ENCODE results near the gene NLRP6.

Gene NLRP6

DNA sequence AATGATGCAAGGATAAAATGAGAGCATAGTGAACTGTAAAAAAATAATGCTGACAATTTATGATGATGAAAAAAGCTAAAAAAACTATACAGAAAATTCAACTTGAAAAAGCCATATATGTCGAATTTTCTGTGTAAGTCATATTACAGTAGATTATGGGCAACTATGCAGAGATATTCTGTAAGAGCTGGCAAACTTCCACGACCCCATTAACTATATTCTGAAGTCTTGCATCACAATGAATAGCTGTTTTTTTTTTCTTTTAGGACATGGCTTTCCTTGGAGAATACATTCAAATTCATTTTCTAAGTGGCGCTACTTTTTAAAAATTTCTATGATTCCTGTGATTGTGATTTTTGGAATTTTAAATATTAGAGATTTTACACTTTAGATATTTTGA is 23.0 kb upstream of the NLRP6 start:
- DNase-seq: no peak
- H3K4me3 ChIP-seq (ENCODE audit: control insufficient read depth in 1 of 7, extremely low read depth in 1 of 7, insufficient read depth in 4 of 7, low read depth in 2 of 7, low read length in 6 of 7): no peak overlapping the region
- H3K27ac ChIP-seq (ENCODE audit: insufficient read depth in 1 of 2, low read depth in 1 of 2, low read length in 2 of 2, poor library complexity in 1 of 2, severe bottlenecking in 2 of 2): no peak overlapping the region
- H3K4me1 ChIP-seq (ENCODE audit: control extremely low read depth in 1 of 4, control insufficient read depth in 4 of 4, insufficient read depth in 4 of 4, low read length in 3 of 4): peaks cover 0 to 20% (median 5%) of the 10 kb centered on the region in 4 experiments
- POLR2A ChIA-PET: interaction anchor here (0.6 kb wide), 1 partner anchor 202 kb away, joined by 3 read pairs; no protein-coding TSS in a partner anchor
- 83% methylated on average over 1 of the region's 3 CpGs for WGBS (ENCODE audit: insufficient coverage)
- no peaks in the 10 kb centered on the region for H3K27me3 ChIP-seq (replicated peaks in 2 of 5; ENCODE audit: control insufficient read depth in 4 of 5, insufficient read depth in 5 of 5, low read length in 4 of 5)
- H3K9me3 ChIP-seq (ENCODE audit: control extremely low read depth in 1 of 5, control insufficient read depth in 4 of 5, insufficient read depth in 2 of 5, low read depth in 1 of 5, low read length in 4 of 5): no peaks in the 10 kb centered on the region
- CTCF ChIA-PET: interaction anchor here (0.7 to 1.2 kb wide), 2 partner anchors 14 to 21 kb away, joined by 3 to 4 read pairs; no protein-coding TSS in a partner anchor
- peaks cover 6 to 38% (median 28%) of the 10 kb centered on the region in 4 experiments for H3K36me3 ChIP-seq (ENCODE audit: control insufficient read depth in 4 of 4, insufficient read depth in 4 of 4, low read length in 3 of 4)

DNA sequence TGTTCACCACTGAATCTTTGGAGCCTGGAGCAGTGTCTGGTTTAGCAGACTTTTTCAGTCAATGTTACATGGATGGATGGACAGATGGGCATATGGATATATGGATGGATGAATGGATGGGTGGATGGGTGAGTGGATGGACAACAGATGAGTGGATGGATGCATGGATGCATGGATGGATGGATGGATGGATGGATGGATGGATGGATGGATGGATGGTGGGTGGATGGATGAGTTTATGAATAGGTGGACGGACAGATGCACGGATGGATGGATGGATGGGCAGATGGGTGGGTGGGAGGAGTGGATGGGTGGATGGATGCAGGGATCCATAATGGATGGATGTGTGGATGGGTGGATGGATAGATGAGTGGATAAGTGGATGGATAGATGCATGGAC is 22.4 kb upstream of the NLRP6 start:
- H3K27ac ChIP-seq (ENCODE audit: insufficient read depth in 1 of 2, low read depth in 1 of 2, low read length in 2 of 2, poor library complexity in 1 of 2, severe bottlenecking in 2 of 2): no peak overlapping the region
- no peak for DNase-seq
- CTCF ChIA-PET: interaction anchor here (1.2 kb wide), 1 partner anchor 20 kb away, joined by 4 read pairs; no protein-coding TSS in a partner anchor
- no peak overlapping the region for H3K4me3 ChIP-seq (ENCODE audit: control insufficient read depth in 1 of 7, extremely low read depth in 1 of 7, insufficient read depth in 4 of 7, low read depth in 2 of 7, low read length in 6 of 7)
- H3K36me3 ChIP-seq (ENCODE audit: control insufficient read depth in 4 of 4, insufficient read depth in 4 of 4, low read length in 3 of 4): peaks cover 6 to 32% (median 23%) of the 10 kb centered on the region in 4 experiments
- no peaks in the 10 kb centered on the region for H3K9me3 ChIP-seq (ENCODE audit: control extremely low read depth in 1 of 5, control insufficient read depth in 4 of 5, insufficient read depth in 2 of 5, low read depth in 1 of 5, low read length in 4 of 5)
- 100% methylated on average over 2 of the region's 2 CpGs for WGBS (ENCODE audit: insufficient coverage)
- peaks cover 0 to 20% (median 5%) of the 10 kb centered on the region in 4 experiments for H3K4me1 ChIP-seq (ENCODE audit: control extremely low read depth in 1 of 4, control insufficient read depth in 4 of 4, insufficient read depth in 4 of 4, low read length in 3 of 4)
- H3K27me3 ChIP-seq (replicated peaks in 2 of 5; ENCODE audit: control insufficient read depth in 4 of 5, insufficient read depth in 5 of 5, low read length in 4 of 5): no peaks in the 10 kb centered on the region
- POLR2A ChIA-PET: no interaction called here

DNA sequence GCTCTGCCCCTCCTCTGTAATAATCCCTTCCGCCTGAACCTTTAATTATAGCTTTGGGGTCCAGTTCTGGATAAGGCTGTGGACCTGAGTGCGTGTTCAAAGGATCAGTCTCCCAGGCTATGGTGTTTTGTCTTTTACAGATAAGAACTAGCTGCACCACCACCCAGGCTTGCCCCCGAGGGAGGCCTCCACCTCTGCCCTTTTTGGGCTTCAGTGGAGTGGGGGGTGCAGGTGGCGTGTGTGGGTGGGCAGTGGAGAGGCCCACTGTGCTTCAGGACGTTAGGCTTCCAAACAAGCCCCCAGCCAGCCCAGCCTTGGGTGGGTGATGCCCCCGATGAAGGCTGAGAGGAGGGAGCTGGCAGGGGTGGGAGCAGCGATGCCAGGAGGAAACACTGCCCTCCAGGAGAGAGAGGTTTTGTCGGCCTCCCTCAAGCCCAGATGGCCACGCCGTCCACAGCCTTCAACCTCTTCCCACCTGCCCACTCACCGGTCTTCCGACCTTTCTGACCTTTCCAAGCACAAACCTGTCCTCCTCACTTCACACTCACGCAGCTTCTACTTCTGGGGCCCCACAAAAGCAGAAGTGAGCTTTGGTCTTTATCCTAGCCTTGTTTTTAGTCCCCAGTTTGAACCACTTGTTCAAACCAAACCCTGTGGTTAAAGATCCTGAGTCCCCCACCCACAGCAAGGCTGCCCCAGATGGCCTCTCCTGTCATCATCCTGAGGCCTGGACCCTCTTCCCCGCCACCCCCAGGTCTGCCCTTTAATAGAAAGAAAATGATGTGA is 21.1 kb upstream of the NLRP6 start:
- ChIA-PET CTCF (interaction anchor here (0.7 to 4.1 kb wide), 10 partner anchors 9 to 101 kb away, joined by 3 to 9 read pairs (median 3); partner anchors contain the start of gene PSMD13), POLR2A (no interaction called here)
- peak in 2 of 3 donors; percentile 32 to 37 for DNase-seq

DNA sequence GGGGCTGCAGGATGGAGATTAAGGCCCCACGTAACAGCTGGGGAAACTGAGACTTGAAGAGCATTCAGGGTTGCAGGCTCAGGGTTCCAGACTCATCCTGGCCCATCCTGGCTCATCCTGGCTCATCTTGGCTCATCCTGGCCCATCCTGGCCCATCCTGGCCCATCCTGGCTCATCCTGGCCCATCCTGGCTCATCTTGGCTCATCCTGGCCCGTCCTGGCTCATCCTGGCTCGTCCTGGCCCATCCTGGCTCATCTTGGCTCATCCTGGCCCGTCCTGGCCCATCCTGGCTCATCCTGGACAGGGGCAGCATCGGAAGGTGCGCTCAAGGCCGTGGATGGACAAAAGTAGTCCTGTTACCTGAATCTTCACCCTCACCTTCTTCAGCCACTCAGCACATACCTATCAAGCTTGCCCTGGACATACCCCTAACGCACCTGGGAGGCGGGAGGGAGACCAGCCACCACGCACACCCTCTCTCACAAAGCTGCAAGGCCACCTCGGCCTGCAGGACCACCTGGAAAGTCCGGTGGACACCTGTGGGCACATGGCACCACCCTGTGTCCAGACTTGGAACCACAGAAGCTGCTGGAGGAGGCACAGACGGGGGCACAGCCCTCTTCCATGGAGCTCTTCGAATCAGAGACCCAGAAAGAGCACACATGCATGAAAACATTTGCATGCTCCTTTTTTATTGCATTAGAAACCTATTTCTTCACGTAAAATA is 20.3 kb upstream of the NLRP6 start:
- no peaks in the 10 kb centered on the region for H3K27me3 ChIP-seq (replicated peaks in 2 of 5; ENCODE audit: control insufficient read depth in 4 of 5, insufficient read depth in 5 of 5, low read length in 4 of 5)
- peak in 2 of 3 donors; percentile 42 to 53 for DNase-seq
- 92% methylated on average over 15 of the region's 15 CpGs for WGBS (ENCODE audit: insufficient coverage)
- CTCF ChIA-PET: interaction anchor here (0.8 to 4.1 kb wide), 12 partner anchors 10 to 105 kb away, joined by 3 to 9 read pairs (median 3); partner anchors contain the start of genes BET1L, PSMD13 and RIC8A
- H3K4me3 ChIP-seq (ENCODE audit: control insufficient read depth in 1 of 7, extremely low read depth in 1 of 7, insufficient read depth in 4 of 7, low read depth in 2 of 7, low read length in 6 of 7): no peak overlapping the region
- POLR2A ChIA-PET: no interaction called here
- H3K4me1 ChIP-seq (ENCODE audit: control extremely low read depth in 1 of 4, control insufficient read depth in 4 of 4, insufficient read depth in 4 of 4, low read length in 3 of 4): peaks cover 0 to 20% (median 5%) of the 10 kb centered on the region in 4 experiments
- no peak overlapping the region for H3K27ac ChIP-seq (ENCODE audit: insufficient read depth in 1 of 2, low read depth in 1 of 2, low read length in 2 of 2, poor library complexity in 1 of 2, severe bottlenecking in 2 of 2)
- peaks cover 0 to 6% (median 0%) of the 10 kb centered on the region in 5 experiments for H3K9me3 ChIP-seq (ENCODE audit: control extremely low read depth in 1 of 5, control insufficient read depth in 4 of 5, insufficient read depth in 2 of 5, low read depth in 1 of 5, low read length in 4 of 5)
- peaks cover 3 to 11% (median 5%) of the 10 kb centered on the region in 4 experiments for H3K36me3 ChIP-seq (ENCODE audit: control insufficient read depth in 4 of 4, insufficient read depth in 4 of 4, low read length in 3 of 4)

More for the DNA sequence above, 21.1 kb upstream of the NLRP6 start:
- H3K4me1 ChIP-seq (ENCODE audit: control extremely low read depth in 1 of 4, control insufficient read depth in 4 of 4, insufficient read depth in 4 of 4, low read length in 3 of 4): peaks cover 0 to 20% (median 5%) of the 10 kb centered on the region in 4 experiments
- peaks cover 3 to 19% (median 12%) of the 10 kb centered on the region in 4 experiments for H3K36me3 ChIP-seq (ENCODE audit: control insufficient read depth in 4 of 4, insufficient read depth in 4 of 4, low read length in 3 of 4)
- no peak overlapping the region for H3K27ac ChIP-seq (ENCODE audit: insufficient read depth in 1 of 2, low read depth in 1 of 2, low read length in 2 of 2, poor library complexity in 1 of 2, severe bottlenecking in 2 of 2)
- H3K27me3 ChIP-seq (replicated peaks in 2 of 5; ENCODE audit: control insufficient read depth in 4 of 5, insufficient read depth in 5 of 5, low read length in 4 of 5): no peaks in the 10 kb centered on the region
- H3K4me3 ChIP-seq (ENCODE audit: control insufficient read depth in 1 of 7, extremely low read depth in 1 of 7, insufficient read depth in 4 of 7, low read depth in 2 of 7, low read length in 6 of 7): no peak overlapping the region
- H3K9me3 ChIP-seq (ENCODE audit: control extremely low read depth in 1 of 5, control insufficient read depth in 4 of 5, insufficient read depth in 2 of 5, low read depth in 1 of 5, low read length in 4 of 5): peaks cover 0 to 6% (median 0%) of the 10 kb centered on the region in 5 experiments
- 68% methylated on average over 10 of the region's 14 CpGs for WGBS (ENCODE audit: insufficient coverage)

DNA sequence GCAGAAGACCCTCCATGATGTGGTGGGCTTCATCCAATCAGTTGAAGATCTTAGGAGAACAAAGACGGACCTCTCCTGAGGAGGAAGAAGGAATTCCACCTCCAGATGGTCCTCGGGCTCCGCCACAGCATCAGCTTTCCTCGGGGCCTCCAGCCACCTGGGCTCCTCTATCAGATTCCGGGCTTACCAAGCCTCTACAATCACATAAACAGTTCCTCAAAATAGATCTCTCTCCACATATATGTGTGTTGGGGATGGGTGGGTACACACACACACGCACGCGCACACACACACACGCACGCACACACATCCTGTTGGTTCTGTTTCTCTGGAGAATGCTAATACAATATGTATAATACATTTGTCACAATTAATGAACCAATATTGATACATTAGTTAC is 18.8 kb upstream of the NLRP6 start:
- 86% methylated on average over 1 of the region's 10 CpGs for WGBS (ENCODE audit: insufficient coverage)
- no peak overlapping the region for H3K27ac ChIP-seq (ENCODE audit: insufficient read depth in 1 of 2, low read depth in 1 of 2, low read length in 2 of 2, poor library complexity in 1 of 2, severe bottlenecking in 2 of 2)
- peaks cover 0 to 20% (median 5%) of the 10 kb centered on the region in 4 experiments for H3K4me1 ChIP-seq (ENCODE audit: control extremely low read depth in 1 of 4, control insufficient read depth in 4 of 4, insufficient read depth in 4 of 4, low read length in 3 of 4)
- no peaks in the 10 kb centered on the region for H3K27me3 ChIP-seq (replicated peaks in 2 of 5; ENCODE audit: control insufficient read depth in 4 of 5, insufficient read depth in 5 of 5, low read length in 4 of 5)
- POLR2A ChIA-PET: no interaction called here
- no peak overlapping the region for H3K4me3 ChIP-seq (ENCODE audit: control insufficient read depth in 1 of 7, extremely low read depth in 1 of 7, insufficient read depth in 4 of 7, low read depth in 2 of 7, low read length in 6 of 7)
- peak in 2 of 3 donors; percentile 59 for DNase-seq
- no peaks in the 10 kb centered on the region for H3K36me3 ChIP-seq (ENCODE audit: control insufficient read depth in 4 of 4, insufficient read depth in 4 of 4, low read length in 3 of 4)
- H3K9me3 ChIP-seq (ENCODE audit: control extremely low read depth in 1 of 5, control insufficient read depth in 4 of 5, insufficient read depth in 2 of 5, low read depth in 1 of 5, low read length in 4 of 5): peaks cover 0 to 6% (median 0%) of the 10 kb centered on the region in 5 experiments
- CTCF ChIA-PET: interaction anchor here (1.5 to 4.3 kb wide), 4 partner anchors 9 to 54 kb away, joined by 3 to 31 read pairs (median 6); partner anchors contain the start of gene PSMD13

DNA sequence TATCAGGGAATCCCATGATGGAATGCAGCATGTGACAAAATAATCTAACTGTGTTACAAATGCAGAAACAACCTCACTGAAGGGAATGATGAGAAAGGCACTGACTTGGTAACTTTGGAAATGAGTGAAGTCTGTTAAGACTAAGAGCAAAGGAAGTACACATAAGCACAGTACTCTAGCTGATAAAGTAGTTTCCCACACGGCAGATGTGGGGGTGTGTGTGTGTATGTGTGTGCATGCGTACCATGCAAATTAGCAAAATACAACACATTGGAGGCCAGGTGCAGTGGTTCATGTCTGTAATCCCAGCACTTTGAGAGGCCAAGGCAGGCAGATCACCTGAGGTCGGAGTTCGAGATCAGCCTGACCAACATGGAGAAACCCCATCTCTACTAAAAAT is 16.6 kb upstream of the NLRP6 start:
- Histone ChIP-seq H3K27ac (ENCODE audit: insufficient read depth in 1 of 2, low read depth in 1 of 2, low read length in 2 of 2, poor library complexity in 1 of 2, severe bottlenecking in 2 of 2) (no peak overlapping the region), H3K36me3 (ENCODE audit: control insufficient read depth in 4 of 4, insufficient read depth in 4 of 4, low read length in 3 of 4) (no peaks in the 10 kb centered on the region), H3K27me3 (replicated peaks in 2 of 5; ENCODE audit: control insufficient read depth in 4 of 5, insufficient read depth in 5 of 5, low read length in 4 of 5) (no peaks in the 10 kb centered on the region), H3K9me3 (ENCODE audit: control extremely low read depth in 1 of 5, control insufficient read depth in 4 of 5, insufficient read depth in 2 of 5, low read depth in 1 of 5, low read length in 4 of 5) (peaks cover 0 to 6% (median 0%) of the 10 kb centered on the region in 5 experiments), H3K4me1 (ENCODE audit: control extremely low read depth in 1 of 4, control insufficient read depth in 4 of 4, insufficient read depth in 4 of 4, low read length in 3 of 4) (peaks cover 0 to 17% (median 5%) of the 10 kb centered on the region in 4 experiments), H3K4me3 (ENCODE audit: control insufficient read depth in 1 of 7, extremely low read depth in 1 of 7, insufficient read depth in 4 of 7, low read depth in 2 of 7, low read length in 6 of 7) (no peak overlapping the region)
- no peak for DNase-seq
- 92% methylated on average over 2 of the region's 4 CpGs for WGBS (ENCODE audit: insufficient coverage)
- CTCF ChIA-PET: interaction anchor here (0.9 to 4.3 kb wide), 4 partner anchors 11 to 44 kb away, joined by 3 to 31 read pairs (median 4); no protein-coding TSS in a partner anchor
- POLR2A ChIA-PET: no interaction called here
